Measurements from ENCODE around the gene TTC17.

DNA sequence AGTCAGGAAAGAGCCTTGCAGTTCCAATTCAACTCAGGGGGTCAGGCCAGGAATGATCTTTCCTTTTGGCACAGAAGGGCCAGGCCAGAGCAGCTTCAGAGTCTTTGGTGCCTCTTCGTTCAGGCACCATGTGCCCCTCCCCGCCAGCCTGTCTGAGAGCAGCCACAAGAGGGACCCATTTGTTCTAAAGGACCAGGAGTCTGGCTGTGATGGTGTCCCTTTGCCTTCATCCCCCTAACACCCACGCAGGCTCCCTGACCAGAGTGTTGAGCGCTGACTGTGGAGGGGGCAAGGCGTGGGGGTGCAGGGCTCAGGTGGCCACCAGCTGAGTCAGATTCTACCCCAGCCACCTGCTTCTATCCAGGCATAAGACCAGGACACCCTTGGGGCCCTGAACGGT is 156.4 kb downstream of the TTC17 start:
- TF ChIP-seq, protein P1, sequence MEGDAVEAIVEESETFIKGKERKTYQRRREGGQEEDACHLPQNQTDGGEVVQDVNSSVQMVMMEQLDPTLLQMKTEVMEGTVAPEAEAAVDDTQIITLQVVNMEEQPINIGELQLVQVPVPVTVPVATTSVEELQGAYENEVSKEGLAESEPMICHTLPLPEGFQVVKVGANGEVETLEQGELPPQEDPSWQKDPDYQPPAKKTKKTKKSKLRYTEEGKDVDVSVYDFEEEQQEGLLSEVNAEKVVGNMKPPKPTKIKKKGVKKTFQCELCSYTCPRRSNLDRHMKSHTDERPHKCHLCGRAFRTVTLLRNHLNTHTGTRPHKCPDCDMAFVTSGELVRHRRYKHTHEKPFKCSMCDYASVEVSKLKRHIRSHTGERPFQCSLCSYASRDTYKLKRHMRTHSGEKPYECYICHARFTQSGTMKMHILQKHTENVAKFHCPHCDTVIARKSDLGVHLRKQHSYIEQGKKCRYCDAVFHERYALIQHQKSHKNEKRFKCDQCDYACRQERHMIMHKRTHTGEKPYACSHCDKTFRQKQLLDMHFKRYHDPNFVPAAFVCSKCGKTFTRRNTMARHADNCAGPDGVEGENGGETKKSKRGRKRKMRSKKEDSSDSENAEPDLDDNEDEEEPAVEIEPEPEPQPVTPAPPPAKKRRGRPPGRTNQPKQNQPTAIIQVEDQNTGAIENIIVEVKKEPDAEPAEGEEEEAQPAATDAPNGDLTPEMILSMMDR (IDR thresholded peaks at IDR 0.05; ENCODE audit: low read depth, low read length) = no peak
- no peak for TF ChIP-seq POLR2A (IDR thresholded peaks at IDR 0.05; ENCODE audit: extremely low read depth, insufficient read length)

Measured in NB4 (cell line).